ENCODE data around the gene MMRN2.
"Not testable (repeated sequence)": the region's sequence is repeated elsewhere in the genome, so short reads cannot be mapped to it uniquely, and the experiment has no call there.

MMRN2 gene, protein sequence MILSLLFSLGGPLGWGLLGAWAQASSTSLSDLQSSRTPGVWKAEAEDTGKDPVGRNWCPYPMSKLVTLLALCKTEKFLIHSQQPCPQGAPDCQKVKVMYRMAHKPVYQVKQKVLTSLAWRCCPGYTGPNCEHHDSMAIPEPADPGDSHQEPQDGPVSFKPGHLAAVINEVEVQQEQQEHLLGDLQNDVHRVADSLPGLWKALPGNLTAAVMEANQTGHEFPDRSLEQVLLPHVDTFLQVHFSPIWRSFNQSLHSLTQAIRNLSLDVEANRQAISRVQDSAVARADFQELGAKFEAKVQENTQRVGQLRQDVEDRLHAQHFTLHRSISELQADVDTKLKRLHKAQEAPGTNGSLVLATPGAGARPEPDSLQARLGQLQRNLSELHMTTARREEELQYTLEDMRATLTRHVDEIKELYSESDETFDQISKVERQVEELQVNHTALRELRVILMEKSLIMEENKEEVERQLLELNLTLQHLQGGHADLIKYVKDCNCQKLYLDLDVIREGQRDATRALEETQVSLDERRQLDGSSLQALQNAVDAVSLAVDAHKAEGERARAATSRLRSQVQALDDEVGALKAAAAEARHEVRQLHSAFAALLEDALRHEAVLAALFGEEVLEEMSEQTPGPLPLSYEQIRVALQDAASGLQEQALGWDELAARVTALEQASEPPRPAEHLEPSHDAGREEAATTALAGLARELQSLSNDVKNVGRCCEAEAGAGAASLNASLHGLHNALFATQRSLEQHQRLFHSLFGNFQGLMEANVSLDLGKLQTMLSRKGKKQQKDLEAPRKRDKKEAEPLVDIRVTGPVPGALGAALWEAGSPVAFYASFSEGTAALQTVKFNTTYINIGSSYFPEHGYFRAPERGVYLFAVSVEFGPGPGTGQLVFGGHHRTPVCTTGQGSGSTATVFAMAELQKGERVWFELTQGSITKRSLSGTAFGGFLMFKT

DNA sequence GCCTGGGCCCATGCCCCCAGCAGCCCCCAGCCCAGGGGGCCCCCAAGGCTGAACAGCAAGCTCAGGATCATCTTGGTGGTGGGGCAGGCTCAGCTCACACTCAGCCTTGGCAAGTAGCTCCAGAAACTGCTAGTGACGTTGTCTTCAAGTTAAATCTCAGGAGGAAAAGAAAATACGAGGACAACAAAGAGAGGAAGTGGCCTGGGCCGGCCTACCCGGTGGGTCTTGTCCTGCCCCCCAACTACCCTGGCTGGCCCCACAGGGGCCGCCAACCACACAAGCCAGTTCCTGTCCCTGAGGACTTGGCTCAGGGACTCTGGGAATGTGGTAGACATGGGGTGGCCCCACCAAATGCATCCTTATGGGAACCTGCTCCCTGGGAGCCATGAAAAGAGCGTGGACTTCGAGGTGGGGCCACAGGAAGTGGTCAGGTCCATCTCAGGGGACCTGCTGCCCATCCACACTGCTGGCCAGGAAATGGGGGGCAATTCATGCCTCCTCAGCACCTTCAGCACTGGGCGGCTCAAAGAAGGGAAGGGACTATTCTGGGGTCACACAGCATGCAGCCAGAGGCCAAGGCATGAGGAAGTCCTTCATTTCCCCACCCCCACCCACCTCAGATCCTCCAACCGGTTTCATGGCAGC is at the start of gene MMRN2:
Gene MMRN2, minus strand, starts transcription at position 145 of the 645 bp plus-strand sequence. Its CDS starts 74 bp downstream, at position 71.
- no peak for DNase-seq (ENCODE audit: low read depth)

DNA sequence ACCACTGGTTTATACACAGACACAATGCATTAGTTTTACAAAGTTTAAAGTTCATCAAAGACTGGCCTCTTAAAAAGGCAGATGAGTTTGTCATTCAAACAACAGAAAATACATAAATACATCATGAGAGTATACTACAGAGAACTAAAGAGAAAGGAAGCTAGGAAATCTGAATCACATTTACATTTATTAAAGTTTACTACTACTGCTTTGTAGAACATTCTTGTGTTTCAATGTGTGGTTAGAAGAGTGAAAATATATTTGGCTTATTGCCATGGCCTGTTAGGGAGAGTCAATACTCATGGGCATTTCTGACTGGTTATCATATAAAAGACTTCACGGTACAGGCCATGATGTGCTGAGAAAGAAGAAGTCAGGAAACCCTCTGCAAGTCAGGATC is 49.7 kb upstream of the MMRN2 start:
- peak; percentile 65 for DNase-seq (ENCODE audit: low read depth)

DNA sequence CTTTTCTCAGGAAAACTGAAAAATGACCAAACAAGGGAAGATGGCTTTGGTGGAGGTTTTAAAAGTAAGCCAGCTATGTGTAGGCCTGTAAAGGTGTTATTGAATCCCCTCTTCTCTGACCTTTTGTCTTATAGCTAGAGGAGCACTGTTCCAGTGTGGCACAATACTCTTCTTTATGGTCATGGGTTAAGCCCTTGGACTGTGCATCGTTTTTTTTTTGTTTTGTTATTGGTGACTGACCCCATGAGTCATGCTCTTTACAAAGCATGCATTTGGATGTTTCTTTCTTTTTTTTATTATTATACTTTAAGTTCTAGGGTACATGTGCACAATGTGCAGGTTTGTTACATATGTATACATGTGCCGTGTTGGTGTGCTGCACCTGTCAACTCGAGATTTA is 43.1 kb upstream of the MMRN2 start:
- peak; percentile 70 for DNase-seq (ENCODE audit: low read depth)

DNA sequence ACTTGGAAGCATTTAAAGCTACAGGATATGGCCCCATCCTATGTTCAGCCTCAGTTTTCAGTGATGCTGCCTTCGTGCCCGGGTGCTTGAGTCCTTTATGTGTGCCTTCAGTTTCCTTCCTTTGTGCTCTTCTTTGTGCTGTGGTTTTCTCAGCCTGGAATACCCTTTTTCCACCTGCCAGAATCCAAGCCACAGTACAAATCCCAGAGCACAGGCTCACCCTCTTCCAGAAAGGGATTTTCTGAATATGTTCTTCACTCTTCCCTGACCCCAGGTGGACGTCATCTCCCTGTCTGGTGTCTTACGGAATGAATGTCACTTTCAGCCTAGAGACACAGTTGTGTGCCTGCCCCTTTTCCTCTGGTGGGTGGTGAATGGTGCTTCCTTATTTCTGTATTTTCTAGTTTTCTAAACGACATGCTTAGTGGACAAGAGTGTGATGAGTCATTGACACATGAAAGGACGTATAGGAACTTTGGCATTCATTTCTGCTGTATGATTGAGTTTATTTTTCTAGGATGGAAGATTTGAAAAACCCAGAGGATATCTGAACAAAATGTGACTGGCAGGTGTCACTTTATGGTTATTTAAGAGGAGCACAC is 42.5 kb upstream of the MMRN2 start:
- DNase-seq (ENCODE audit: low read depth), result not testable (repeated sequence)

DNA sequence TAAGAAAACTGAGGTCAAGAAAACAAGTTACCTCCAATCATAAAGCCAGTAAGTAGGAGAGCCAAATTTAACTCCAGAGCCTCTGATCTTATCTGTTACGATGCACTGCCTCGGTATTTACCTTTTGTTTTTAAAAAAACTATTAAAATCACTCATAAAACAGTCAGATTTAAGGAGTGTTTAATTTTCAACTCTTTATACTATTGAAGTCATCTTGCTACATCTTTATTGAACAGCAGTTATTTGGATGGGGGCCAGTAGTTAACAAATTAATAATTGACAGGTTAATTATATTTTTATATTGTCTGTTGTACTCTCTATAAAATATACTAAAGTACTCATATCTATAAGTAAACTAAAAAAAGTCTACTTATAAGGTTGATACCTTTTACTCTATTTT is 35.5 kb upstream of the MMRN2 start:
- DNase-seq (ENCODE audit: low read depth), result no peak

DNA sequence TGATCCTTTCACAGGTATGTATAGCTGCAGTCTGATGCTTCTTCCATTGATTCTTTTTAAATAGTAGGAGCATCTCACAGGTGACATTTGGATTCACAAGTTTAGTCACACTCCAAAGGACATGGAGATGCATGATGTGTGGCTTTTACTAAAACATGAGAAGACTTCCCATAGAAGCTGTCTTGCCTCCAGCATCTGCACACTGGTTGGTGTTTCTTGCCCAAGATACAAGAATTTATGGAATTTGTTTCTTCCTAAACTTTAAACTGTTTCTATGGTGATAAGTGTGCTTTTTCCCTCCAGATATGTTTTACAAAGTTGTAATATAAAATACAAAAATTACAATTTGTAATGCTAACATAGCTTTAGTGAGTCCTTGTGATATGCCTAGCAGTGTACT is 35.0 kb upstream of the MMRN2 start:
- DNase-seq (ENCODE audit: low read depth), result no peak

DNA sequence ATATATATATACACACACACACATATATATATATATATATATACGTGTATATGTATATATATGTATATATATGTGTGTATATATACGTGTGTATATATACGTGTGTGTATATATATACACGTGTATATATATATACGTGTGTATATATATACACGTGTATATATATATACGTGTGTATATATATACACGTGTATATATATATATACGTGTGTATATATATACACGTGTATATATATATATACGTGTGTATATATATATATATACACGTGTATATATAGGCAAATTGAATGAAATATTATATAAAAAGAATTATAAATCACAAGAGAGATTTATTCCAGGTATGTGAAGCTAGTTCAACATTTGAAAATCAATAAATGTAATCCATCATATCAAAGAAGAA is 33.9 kb upstream of the MMRN2 start:
- not testable (repeated sequence) for DNase-seq (ENCODE audit: low read depth)

DNA sequence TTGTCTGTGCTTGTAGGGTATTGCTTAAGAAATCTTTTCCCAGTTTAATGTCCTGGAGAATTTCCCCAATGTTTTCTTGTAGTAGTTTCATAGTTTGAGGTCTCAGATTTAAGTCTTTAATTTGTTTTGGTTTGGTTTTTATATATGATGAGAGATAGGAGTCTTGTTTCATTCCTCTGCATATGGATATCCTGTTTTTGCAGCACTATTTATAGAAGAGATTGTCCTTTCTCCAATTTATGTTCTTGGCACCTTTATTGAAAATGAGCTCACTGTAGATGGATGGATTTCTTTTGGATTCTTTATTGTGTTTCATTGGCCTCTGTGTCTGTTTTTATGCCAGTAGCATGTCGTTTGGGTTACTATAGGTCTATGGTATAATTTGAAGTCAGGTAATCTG is 31.1 kb upstream of the MMRN2 start:
- no peak for DNase-seq (ENCODE audit: low read depth)

DNA sequence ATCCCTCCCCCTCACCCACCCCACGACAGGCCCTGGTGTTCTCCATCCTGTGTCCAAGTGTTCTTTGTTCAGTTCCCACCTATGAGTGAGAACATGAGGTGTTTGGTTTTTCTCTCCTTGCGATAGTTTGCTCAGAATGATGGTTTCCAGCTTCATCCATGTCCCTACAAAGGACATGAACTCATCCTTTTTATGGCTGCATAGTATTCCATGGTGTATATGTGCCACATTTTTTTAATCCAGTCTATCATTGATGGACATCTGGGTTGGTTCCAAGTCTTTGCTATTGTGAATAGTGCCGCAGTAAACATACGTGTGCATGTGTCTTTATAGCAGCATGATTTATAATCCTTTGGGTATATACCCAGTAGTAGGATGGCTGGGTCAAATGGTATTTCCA is 27.1 kb upstream of the MMRN2 start:
- not testable (repeated sequence) for DNase-seq (ENCODE audit: low read depth)

DNA sequence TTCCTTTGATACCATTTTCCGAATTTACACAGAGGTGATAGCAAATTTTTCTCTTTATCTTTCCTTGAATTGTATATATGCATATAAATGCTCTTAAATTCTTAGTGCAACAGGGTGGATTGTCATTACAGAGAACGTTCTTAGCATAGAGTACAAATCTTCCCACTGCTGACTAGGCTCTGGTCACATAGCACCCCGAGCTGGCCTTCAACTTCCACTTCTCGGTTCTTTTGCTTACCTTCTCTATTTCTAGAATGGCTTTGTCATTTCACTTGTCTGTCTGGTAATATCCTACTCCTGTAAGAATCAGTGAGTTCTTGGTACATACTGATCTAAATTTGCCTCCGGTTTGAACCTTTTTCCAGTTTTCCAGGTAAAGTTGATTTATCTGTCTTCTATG is 24.3 kb upstream of the MMRN2 start:
- no peak for DNase-seq (ENCODE audit: low read depth)

DNA sequence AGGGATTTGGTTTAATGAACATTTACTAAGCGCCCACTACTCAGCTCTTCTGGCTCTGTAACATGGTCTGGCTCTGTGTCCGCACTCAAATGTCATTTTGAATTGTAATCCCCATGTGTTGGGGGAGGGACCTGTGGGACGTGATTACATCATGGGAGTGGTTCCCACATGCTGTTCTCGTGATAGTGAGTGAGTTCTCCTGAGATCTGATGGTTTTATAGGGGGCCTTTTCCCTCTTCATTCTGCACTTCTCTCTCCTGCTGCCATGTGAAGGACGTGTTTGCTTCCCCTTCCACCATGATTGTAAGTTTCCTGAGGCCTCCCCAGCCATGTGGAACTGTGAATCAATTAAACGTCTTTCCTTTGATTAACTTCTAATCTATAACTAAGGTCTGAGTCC is 23.6 kb upstream of the MMRN2 start:
- DNase-seq (ENCODE audit: low read depth), result not testable (repeated sequence)

DNA sequence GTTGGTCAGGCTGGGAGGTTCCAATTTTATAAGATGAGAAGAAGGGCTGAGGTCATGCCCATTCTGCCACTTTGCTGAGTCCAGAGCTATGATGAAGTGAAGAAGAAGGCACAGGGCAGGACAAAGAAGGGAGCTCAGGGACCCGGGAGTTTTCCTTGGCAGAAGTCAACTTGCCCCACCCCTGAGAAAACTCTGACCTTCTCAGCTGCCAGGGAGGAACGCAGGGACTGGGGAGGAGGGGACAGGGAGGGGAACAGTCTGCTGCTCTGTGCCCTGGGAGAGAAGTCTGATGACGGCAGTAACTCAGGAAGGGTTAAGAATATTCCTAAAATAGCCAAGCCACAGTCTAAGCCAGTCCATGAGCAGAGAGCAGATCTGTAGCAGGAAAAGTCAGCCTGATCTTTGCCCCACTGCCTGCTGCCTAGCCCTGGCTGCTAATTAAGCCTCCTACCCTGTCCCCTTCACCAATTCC is 22.6 kb upstream of the MMRN2 start:
- DNase-seq (ENCODE audit: low read depth), result no peak

DNA sequence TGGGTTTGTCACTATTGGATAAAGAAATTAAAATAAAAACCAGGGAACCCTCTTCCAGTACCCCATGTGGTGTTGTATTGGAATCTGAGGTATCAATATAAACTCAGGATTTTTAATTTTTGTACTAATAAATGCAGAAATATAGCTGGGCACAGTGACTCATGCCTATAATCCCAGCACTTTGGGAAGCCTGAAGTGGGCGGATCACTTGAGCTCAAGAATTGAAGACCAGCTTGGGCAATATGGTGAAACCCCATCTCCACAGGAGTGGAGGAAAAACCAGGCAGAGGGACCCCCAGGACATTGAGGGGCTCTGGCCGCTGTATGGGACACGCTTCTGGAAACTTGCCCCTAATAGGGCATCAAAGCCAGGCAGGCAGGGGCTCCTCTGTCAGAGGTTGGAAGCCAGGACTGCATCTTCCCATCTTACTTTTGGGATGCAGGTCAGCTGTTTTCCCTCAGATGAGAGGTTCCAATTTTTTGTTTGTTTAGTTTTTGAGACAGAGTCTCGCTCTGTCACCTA is 21.9 kb upstream of the MMRN2 start:
- DNase-seq (ENCODE audit: low read depth), result no peak

DNA sequence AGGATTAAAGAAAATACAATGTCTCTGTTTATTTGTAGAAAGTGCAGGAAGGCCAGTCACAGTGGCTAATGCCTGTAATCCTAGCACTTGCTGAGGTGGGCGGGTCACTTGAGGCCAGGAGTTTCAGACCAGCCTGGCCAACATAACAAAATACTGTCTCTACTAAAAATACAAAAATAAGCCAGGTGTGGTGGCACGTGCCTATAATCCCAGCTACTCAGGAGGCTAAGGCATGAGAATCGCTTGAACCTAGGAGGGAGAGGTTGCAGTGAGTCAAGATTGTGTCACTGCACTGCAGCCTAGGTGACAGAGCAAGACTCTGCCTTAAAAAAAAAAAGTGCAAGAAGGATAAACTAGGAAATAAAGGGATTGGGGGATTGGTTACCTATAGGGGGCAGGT is 21.0 kb upstream of the MMRN2 start:
- DNase-seq (ENCODE audit: low read depth), result not testable (repeated sequence)

DNA sequence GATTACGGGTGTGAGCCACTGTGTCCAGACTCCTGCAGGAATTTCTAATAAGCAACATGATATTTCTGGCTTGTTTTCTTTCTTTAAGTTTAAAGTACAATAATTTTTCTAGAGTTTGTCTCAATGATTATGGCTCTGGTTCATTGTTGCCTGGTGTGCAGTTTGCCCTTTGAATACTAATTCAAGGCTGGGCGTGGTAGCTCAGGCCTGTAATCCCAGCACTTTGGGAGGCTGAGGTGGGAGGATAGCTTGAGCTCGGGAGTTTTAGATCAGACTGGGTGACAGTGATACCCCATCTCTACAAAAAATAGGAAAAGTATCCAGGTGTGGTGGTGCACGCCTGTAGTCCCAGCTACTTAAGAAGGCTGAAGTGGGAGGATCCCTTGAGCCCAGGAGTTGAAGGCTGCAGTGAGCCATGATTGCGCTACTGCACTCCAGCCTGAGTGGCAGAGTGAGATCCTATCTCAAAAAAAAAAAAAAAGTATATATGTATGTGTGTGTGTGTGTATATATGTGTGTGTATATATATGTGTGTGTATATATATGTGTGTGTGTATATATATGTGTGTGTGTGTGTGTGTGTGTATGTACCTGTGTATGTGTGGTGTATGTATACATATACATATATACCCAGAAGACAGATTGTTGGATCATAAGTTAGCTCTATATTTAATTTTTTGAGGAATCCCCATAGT is 19.1 kb upstream of the MMRN2 start:
- DNase-seq (ENCODE audit: low read depth), result no peak

DNA sequence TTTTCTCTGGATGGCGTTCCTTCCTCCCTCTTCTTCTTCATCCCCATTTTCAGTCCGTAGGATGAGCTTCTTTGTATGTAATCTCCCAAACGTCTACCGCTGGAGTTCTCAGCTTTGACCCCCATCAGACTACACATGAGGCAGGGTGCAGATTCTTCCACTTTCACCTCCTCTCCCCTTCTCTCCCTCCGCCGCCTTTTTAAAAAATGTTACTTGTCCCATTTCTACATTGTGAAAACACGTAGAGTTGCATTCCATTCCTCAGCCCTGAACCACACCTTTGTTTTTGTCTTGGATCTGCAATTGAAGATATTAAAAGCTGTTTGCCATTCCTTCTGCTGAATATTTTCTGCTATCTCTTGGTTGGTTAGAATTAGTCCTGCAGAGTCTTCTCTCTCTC is 17.1 kb upstream of the MMRN2 start:
- DNase-seq (ENCODE audit: low read depth), result no peak

DNA sequence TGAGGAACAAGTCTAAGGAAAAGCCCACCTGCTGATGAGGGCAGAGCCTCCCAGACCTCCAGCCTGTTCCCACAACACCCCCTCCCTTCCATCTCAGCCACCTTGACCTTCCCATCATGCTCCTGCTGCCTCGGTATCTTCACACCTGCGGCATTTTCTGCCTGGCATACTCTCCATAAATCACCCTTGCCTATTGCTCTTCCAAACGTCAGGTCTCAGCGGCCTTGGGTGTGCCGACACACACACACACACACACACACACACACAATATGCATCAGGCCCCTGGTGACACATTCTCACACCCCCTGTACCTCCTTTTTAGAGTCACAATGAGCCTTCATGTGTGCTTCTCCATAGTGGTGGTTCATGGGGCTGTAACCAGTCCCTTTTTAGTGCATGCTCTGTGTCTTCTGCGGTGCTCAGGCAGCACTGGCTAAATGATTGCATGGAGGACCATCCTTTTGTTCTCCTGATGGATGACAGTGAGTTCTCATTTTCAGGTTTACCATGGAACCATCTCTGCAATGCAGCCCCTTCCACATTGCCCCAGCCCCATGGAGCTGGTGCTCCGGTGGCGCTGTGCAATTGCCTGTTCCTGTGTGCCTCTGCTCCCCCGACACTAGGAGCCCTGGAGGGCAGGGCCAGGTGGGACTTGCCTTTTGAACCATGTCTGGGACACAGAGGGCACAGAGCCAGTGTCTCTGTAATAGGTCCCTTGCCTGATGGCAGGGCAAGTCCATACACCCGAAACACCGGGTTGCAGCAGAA is 15.4 kb upstream of the MMRN2 start:
- DNase-seq (ENCODE audit: low read depth), result no peak

DNA sequence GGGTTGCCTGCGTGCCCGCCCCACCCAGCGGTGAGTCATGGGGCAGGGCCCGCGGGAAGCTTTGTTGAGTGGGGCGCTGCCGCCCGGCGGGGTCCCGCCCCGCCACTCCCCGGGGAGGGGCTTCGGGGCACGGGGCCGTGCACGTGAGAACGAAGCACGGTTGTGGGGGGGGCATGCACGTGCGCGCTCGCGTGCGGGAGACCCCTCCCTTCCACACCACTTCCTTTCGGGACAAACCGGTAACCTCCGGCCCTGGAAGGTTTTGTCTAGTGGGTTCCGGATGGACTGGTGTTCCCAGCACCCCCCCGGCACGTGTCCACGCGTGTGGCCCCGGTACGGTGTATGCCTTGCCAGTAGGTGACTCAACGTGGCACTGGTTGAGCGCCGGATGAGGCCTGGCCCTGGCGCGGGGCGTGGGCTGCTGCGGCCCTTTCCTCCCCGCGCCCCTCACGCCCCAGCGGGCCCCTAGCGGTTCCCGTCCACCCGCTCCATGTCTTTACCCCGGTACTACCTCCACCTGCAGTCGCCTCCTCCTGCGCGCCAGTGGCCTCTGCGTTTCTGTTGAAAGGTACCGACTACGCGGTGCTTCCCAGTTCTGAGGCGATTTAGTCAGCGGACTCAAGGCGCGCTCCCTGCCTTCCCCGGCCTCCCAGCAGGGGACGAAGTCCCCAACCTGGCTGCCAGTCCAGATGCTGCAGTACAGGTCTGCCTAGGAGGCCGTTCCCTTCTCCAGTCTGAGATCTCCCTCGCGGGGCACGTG is 14.0 kb upstream of the MMRN2 start:
- peak; percentile 77 for DNase-seq (ENCODE audit: low read depth)

DNA sequence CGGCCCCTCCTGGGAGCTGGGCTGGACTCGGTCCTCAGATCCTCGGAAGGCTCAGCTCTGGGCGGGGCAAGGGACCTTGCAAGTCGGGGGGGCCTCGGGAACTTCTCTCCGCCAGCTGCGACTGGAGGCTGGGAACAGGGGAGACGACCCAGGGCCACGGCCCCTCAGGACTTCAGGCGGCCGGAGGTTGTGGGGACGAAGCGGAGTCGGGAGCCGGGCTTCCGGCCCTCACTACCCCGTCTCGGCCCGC is 13.5 kb upstream of the MMRN2 start:
- no peak for DNase-seq (ENCODE audit: low read depth)

All from iris pigment epithelial cell (primary cell).